KMS-11 (cell line): Measurements from ENCODE around the gene TCAP.

Experiments used
- H2AFZ ChIP-seq: fragments of 200-600 bp; sonication (generic); 2 replicates; pipeline ENCODE4 v1.6.1; 2016; ENCODE audit warnings: antibody characterized with exemption, mixed run types, low read depth
- H3K27ac ChIP-seq: fragments of 200-600 bp; sonication (generic); 2 replicates; pipeline ENCODE4 v1.6.1; 2016; ENCODE audit warnings: mild to moderate bottlenecking, mixed run types
- H3K27me3 ChIP-seq: fragments of 200-600 bp; sonication (generic); 2 replicates; pipeline ENCODE4 v1.6.1; 2017; ENCODE audit warnings: mild to moderate bottlenecking, low read depth, mixed run types, moderate library complexity; ENCODE audit not compliant: insufficient read depth
- H3K36me3 ChIP-seq: fragments of 200-600 bp; sonication (generic); 2 replicates; pipeline ENCODE4 v1.6.1; 2017; ENCODE audit warnings: mild to moderate bottlenecking, mixed run types; ENCODE audit not compliant: insufficient read depth
- H3K4me1 ChIP-seq: fragments of 200-600 bp; sonication (generic); 2 replicates; pipeline ENCODE4 v1.6.1; 2016; ENCODE audit warnings: mild to moderate bottlenecking, low read depth, mixed run types; ENCODE audit not compliant: poor library complexity, severe bottlenecking
- H3K4me2 ChIP-seq: fragments of 200-600 bp; sonication (generic); 2 replicates; pipeline ENCODE4 v1.7.0; 2016; ENCODE audit warnings: mild to moderate bottlenecking, mixed run types
- H3K4me3 ChIP-seq: fragments of 200-600 bp; sonication (generic); IDR thresholded peaks from 2 replicates; pipeline ENCODE4 v1.6.1; 2017; ENCODE audit warnings: low read depth, low read length, mixed read lengths; ENCODE audit not compliant: insufficient read depth
- H3K79me2 ChIP-seq: fragments of 200-600 bp; sonication (generic); 2 replicates; pipeline ENCODE4 v1.6.1; 2016; ENCODE audit warnings: low read depth, mixed run types; ENCODE audit not compliant: insufficient read depth
- H3K9ac ChIP-seq: fragments of 200-600 bp; sonication (generic); 2 replicates; pipeline ENCODE4 v1.6.1; 2016; ENCODE audit warnings: mild to moderate bottlenecking, mixed run types
- H4K20me1 ChIP-seq: fragments of 200-600 bp; sonication (generic); 2 replicates; pipeline ENCODE4 v1.6.1; 2016; ENCODE audit warnings: mild to moderate bottlenecking, mixed run types; ENCODE audit not compliant: insufficient read depth
- CTCF ChIP-seq: fragments of 200-600 bp; sonication (generic); conservative IDR thresholded peaks from 2 replicates; pipeline ENCODE4 v1.6.1; 2017; ENCODE audit warnings: low read depth, mild to moderate bottlenecking, antibody characterized with exemption, low read length, moderate library complexity, mixed read lengths

TCAP gene

DNA sequence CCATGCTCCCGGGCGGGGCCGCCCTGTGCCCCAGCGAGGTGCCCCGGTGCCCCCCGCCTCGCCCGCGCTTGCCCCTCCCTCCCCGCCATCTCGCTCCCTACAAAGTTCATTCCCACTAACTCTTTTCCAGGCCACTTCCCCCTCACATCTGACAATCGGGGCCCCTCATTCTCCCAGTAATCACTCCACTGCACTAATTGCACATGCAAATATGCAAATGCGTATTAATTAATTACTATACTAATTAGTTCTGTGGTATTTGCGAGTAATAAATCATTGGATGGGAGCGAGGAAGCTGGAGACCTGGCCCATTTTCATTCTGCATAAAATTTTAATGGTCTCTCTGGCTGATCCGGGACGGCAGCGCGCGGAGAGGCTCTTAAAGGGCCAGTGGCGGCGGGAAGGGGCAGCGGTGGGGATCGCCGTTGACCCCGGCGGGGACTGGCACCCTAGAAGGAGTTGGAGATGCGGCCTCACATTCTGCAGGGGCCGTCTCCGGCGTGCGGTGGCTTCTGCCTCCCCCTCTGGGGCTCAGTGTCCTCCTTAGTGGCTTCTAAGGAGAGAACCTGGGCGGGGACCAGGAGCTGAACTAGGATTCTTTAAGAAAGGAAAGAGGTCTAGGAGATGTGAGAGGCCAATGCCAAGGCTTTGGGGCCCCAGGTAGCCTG is 46.8 kb upstream of the TCAP start:
- peak overlapping the region; percentile 68 for H3K9ac ChIP-seq
- H3K36me3 ChIP-seq: no peaks in the 10 kb centered on the region
- no peak overlapping the region for H3K4me3 ChIP-seq
- H4K20me1 ChIP-seq: no peaks in the 10 kb centered on the region
- no peaks in the 10 kb centered on the region for H3K79me2 ChIP-seq
- H2AFZ ChIP-seq: peak overlapping the region; percentile 97
- H3K4me2 ChIP-seq: peak overlapping the region; percentile 99
- peak; percentile 15; the same call in 1 of the 2 replicates for TF ChIP-seq CTCF
- H3K4me1 ChIP-seq: peaks cover 39% of the 10 kb centered on the region
- no peaks in the 10 kb centered on the region for H3K27me3 ChIP-seq
- H3K27ac ChIP-seq: peak overlapping the region; percentile 28; the same call in 1 of the 2 replicates

DNA sequence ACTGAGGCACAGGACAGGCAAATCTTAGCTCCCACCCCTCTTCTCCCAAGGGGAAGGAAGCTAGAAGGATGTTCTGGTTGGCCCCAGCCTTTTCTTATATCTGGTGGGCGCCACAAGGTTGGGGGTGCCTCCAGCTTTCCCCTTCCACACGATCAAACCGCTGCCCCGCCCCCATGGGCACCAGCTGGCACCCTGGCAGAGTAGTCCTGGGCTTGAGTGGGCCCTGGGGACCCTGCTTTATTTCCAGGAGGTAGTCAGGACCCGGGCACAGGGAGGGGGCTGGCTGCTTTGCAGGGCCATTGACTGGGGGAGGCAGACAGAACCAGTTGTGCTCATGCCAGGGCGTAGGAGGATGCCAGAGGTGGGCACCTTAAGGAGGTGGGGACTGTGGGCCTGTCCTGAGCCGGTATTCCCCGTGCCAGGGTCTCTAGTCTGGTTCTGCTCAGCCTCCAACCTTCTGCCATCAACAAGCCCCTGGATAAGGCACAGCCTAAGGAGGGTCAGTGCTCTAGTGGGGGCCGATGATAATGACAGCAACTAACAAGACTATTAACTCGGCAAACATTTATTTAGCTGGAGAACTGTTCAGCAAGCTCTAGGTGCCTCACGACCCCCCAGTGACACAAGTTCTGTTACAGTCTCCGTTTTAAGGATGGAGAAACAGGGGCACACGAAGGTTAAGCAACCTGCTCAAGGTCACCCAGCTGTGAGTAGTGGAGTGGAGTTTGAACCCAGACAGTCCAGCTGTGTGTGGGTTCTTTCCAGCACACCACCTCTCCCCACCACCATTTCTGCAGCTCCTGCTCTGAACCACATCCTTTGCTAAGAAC is 46.0 kb upstream of the TCAP start:
- Histone ChIP-seq H4K20me1 (no peaks in the 10 kb centered on the region), H3K79me2 (no peaks in the 10 kb centered on the region), H3K27ac (no peak overlapping the region), H3K27me3 (no peaks in the 10 kb centered on the region), H3K9ac (peak overlapping the region; percentile 68; the same call in 1 of the 2 replicates), H3K4me2 (peak overlapping the region; percentile 99), H3K4me3 (no peak overlapping the region), H3K36me3 (no peaks in the 10 kb centered on the region), H2AFZ (peak overlapping the region; percentile 97), H3K4me1 (peaks cover 46% of the 10 kb centered on the region)
- no peak for TF ChIP-seq CTCF

DNA sequence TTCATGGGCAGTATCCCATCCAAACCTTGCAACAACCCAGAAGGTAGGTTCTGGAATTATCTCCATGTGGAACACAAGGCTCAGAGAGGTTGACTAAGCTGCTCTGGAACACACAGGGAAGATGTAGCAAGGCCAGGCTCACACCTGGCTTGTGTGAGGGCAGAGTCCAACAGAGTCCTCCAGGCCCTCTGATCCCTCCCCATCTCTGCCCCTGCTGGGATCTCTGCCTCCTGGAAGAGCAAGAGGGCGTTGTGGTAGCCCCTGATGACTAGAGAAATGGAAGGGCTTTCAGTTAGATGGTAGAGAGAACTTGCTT is 45.4 kb upstream of the TCAP start:
- H3K4me3 ChIP-seq: no peak overlapping the region
- no peak for TF ChIP-seq CTCF
- H4K20me1 ChIP-seq: no peaks in the 10 kb centered on the region
- no peaks in the 10 kb centered on the region for H3K79me2 ChIP-seq
- no peak overlapping the region for H2AFZ ChIP-seq
- H3K36me3 ChIP-seq: no peaks in the 10 kb centered on the region
- no peak overlapping the region for H3K27ac ChIP-seq
- peaks cover 46% of the 10 kb centered on the region for H3K4me1 ChIP-seq
- no peak overlapping the region for H3K9ac ChIP-seq
- no peaks in the 10 kb centered on the region for H3K27me3 ChIP-seq
- no peak overlapping the region for H3K4me2 ChIP-seq

- Histone ChIP-seq H2AFZ (peak overlapping the region; percentile 62), H3K9ac (no peak overlapping the region; the same call in 1 of the 2 replicates), H3K4me2 (peak overlapping the region; percentile 67), H3K27me3 (no peaks in the 10 kb centered on the region), H3K27ac (no peak overlapping the region), H3K4me3 (no peak overlapping the region), H4K20me1 (no peaks in the 10 kb centered on the region), H3K36me3 (no peaks in the 10 kb centered on the region), H3K79me2 (no peaks in the 10 kb centered on the region), H3K4me1 (peaks cover 45% of the 10 kb centered on the region)
- TF ChIP-seq CTCF: peak; percentile 100
Observed at GRCh38 chr17:39621523-39622379, 43.4 kb upstream of the TCAP start.
